Measurements from ENCODE around the gene RIGI. TPM values are rescaled to one million over a fixed set of nuclear protein-coding genes. Genes with fewer than 3 reads are reported as not detected.
A peak's percentile ranks its signal among the peaks of the same experiment; 100 is the strongest.

The RIGI gene
- total and polyA plus RNA-seq, 2 of the 13 experiments (the other 11 are each of a cell fraction or from before 2014, with no cell fraction given): 3.0 to 8.2 TPM

DNA sequence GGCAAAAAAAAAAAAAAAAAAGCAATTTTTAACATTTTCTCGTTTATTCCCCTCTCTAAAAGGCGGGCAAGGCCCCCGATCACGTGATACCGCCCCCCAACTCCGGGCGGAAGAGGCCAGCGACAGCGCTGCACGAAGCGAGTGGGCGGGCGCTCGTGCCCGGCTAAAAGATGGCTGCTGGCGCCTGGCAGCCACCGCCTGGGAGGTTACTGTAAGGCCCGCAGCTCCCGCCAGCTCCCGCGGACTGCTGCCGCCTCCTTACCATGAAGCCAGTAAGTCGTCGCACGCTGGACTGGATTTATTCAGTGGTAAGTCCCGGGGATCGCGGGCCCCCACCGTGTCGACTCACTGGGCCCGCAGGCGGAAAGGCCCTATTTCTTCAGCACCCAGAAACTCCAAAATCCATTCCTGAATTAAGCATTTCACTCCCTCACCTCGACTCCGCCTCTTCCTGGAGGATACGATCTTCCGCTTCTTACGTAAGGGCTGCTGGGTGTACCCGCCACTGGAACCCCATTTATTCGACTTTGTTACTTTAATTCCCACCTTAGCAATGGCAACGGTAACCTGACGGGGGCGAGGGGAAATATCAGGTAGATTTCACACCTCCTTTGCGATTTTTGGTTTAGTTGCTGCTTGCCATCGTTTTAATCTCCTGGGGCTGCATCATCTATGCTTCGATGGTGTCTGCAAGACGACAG, 26.3 kb upstream of the RIGI start, which contains the start of the genes SMIM27 and TOPORS (continued):
- TF ChIP-seq, protein P1, sequence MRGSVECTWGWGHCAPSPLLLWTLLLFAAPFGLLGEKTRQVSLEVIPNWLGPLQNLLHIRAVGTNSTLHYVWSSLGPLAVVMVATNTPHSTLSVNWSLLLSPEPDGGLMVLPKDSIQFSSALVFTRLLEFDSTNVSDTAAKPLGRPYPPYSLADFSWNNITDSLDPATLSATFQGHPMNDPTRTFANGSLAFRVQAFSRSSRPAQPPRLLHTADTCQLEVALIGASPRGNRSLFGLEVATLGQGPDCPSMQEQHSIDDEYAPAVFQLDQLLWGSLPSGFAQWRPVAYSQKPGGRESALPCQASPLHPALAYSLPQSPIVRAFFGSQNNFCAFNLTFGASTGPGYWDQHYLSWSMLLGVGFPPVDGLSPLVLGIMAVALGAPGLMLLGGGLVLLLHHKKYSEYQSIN (CRISPR knock-in tag; IDR thresholded peaks at IDR 0.05; ENCODE audit: borderline replicate concordance): no peak
- no peak for TF ChIP-seq ZNF282 (IDR thresholded peaks at IDR 0.05; ENCODE audit: partially characterized antibody)
- TF ChIP-seq NCOA1 (CRISPR knock-in tag; IDR thresholded peaks at IDR 0.05): no peak
- no peak for TF ChIP-seq JUN (CRISPR knock-in tag; IDR thresholded peaks at IDR 0.05)
- TF ChIP-seq ZNF570 (CRISPR knock-in tag; IDR thresholded peaks at IDR 0.05; ENCODE audit: borderline replicate concordance): no peak
- no peak for TF ChIP-seq ZNF678 (CRISPR knock-in tag; IDR thresholded peaks at IDR 0.05)
- no peak for TF ChIP-seq ZNF780A (CRISPR knock-in tag; IDR thresholded peaks at IDR 0.05)
- TF ChIP-seq, protein P2, sequence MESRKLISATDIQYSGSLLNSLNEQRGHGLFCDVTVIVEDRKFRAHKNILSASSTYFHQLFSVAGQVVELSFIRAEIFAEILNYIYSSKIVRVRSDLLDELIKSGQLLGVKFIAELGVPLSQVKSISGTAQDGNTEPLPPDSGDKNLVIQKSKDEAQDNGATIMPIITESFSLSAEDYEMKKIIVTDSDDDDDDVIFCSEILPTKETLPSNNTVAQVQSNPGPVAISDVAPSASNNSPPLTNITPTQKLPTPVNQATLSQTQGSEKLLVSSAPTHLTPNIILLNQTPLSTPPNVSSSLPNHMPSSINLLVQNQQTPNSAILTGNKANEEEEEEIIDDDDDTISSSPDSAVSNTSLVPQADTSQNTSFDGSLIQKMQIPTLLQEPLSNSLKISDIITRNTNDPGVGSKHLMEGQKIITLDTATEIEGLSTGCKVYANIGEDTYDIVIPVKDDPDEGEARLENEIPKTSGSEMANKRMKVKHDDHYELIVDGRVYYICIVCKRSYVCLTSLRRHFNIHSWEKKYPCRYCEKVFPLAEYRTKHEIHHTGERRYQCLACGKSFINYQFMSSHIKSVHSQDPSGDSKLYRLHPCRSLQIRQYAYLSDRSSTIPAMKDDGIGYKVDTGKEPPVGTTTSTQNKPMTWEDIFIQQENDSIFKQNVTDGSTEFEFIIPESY (CRISPR knock-in tag; IDR thresholded peaks at IDR 0.05): no peak
- peak; percentile 76 for TF ChIP-seq BORCS8-MEF2B (CRISPR knock-in tag; IDR thresholded peaks at IDR 0.05)
- TF ChIP-seq KDM2A (CRISPR knock-in tag; IDR thresholded peaks at IDR 0.05; ENCODE audit: borderline replicate concordance, low read depth): peak; percentile 96
- peak; percentile 53; the same call in 1 of the 2 replicates for TF ChIP-seq HNRNPL (IDR thresholded peaks at IDR 0.05; ENCODE audit: low read depth, low read length)
- TF ChIP-seq, protein P3, sequence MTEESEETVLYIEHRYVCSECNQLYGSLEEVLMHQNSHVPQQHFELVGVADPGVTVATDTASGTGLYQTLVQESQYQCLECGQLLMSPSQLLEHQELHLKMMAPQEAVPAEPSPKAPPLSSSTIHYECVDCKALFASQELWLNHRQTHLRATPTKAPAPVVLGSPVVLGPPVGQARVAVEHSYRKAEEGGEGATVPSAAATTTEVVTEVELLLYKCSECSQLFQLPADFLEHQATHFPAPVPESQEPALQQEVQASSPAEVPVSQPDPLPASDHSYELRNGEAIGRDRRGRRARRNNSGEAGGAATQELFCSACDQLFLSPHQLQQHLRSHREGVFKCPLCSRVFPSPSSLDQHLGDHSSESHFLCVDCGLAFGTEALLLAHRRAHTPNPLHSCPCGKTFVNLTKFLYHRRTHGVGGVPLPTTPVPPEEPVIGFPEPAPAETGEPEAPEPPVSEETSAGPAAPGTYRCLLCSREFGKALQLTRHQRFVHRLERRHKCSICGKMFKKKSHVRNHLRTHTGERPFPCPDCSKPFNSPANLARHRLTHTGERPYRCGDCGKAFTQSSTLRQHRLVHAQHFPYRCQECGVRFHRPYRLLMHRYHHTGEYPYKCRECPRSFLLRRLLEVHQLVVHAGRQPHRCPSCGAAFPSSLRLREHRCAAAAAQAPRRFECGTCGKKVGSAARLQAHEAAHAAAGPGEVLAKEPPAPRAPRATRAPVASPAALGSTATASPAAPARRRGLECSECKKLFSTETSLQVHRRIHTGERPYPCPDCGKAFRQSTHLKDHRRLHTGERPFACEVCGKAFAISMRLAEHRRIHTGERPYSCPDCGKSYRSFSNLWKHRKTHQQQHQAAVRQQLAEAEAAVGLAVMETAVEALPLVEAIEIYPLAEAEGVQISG (CRISPR knock-in tag; IDR thresholded peaks at IDR 0.05): peak; percentile 90
- TF ChIP-seq, protein P4, sequence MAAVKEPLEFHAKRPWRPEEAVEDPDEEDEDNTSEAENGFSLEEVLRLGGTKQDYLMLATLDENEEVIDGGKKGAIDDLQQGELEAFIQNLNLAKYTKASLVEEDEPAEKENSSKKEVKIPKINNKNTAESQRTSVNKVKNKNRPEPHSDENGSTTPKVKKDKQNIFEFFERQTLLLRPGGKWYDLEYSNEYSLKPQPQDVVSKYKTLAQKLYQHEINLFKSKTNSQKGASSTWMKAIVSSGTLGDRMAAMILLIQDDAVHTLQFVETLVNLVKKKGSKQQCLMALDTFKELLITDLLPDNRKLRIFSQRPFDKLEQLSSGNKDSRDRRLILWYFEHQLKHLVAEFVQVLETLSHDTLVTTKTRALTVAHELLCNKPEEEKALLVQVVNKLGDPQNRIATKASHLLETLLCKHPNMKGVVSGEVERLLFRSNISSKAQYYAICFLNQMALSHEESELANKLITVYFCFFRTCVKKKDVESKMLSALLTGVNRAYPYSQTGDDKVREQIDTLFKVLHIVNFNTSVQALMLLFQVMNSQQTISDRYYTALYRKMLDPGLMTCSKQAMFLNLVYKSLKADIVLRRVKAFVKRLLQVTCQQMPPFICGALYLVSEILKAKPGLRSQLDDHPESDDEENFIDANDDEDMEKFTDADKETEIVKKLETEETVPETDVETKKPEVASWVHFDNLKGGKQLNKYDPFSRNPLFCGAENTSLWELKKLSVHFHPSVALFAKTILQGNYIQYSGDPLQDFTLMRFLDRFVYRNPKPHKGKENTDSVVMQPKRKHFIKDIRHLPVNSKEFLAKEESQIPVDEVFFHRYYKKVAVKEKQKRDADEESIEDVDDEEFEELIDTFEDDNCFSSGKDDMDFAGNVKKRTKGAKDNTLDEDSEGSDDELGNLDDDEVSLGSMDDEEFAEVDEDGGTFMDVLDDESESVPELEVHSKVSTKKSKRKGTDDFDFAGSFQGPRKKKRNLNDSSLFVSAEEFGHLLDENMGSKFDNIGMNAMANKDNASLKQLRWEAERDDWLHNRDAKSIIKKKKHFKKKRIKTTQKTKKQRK (IDR thresholded peaks at IDR 0.05; ENCODE audit: low read length): no peak
- TF ChIP-seq, protein P5, sequence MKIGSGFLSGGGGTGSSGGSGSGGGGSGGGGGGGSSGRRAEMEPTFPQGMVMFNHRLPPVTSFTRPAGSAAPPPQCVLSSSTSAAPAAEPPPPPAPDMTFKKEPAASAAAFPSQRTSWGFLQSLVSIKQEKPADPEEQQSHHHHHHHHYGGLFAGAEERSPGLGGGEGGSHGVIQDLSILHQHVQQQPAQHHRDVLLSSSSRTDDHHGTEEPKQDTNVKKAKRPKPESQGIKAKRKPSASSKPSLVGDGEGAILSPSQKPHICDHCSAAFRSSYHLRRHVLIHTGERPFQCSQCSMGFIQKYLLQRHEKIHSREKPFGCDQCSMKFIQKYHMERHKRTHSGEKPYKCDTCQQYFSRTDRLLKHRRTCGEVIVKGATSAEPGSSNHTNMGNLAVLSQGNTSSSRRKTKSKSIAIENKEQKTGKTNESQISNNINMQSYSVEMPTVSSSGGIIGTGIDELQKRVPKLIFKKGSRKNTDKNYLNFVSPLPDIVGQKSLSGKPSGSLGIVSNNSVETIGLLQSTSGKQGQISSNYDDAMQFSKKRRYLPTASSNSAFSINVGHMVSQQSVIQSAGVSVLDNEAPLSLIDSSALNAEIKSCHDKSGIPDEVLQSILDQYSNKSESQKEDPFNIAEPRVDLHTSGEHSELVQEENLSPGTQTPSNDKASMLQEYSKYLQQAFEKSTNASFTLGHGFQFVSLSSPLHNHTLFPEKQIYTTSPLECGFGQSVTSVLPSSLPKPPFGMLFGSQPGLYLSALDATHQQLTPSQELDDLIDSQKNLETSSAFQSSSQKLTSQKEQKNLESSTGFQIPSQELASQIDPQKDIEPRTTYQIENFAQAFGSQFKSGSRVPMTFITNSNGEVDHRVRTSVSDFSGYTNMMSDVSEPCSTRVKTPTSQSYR (CRISPR knock-in tag; IDR thresholded peaks at IDR 0.05; ENCODE audit: borderline replicate concordance): no peak
- TF ChIP-seq, protein P6, sequence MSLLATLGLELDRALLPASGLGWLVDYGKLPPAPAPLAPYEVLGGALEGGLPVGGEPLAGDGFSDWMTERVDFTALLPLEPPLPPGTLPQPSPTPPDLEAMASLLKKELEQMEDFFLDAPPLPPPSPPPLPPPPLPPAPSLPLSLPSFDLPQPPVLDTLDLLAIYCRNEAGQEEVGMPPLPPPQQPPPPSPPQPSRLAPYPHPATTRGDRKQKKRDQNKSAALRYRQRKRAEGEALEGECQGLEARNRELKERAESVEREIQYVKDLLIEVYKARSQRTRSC (CRISPR knock-in tag; IDR thresholded peaks at IDR 0.05; ENCODE audit: low read depth): 0 out of 2 replicates have a peak, but pooled peaks have one; percentile 45

Measured in HepG2 (cell line).